Smooth muscle cell (in vitro differentiated cells): Measurements from ENCODE around the gene GTF3C1. TPM values are rescaled to one million over a fixed set of nuclear protein-coding genes. Genes with fewer than 3 reads are reported as not detected.

Experiments
- DNase-seq: peaks from one replicate; lab custom pipeline; 2025; ENCODE audit not compliant: unreplicated experiment; lab: John Stamatoyannopoulos, UW
- H2AFZ ChIP-seq: fragments of 200-600 bp; sonication (generic); 2 replicates; pipeline ENCODE4 v1.6.0; 2016; ENCODE audit warnings: antibody characterized with exemption, low read depth, mild to moderate bottlenecking
- H3F3A ChIP-seq: fragments of 200-600 bp; sonication (generic); 2 replicates; pipeline ENCODE4 v1.6.0; 2017; ENCODE audit warnings: antibody characterized with exemption, low read depth
- H3K27ac ChIP-seq: fragments of 200-600 bp; sonication (generic); 2 replicates; pipeline ENCODE4 v1.5.1; 2016; ENCODE audit warnings: low read depth, mild to moderate bottlenecking
- H3K27me3 ChIP-seq: fragments of 200-600 bp; sonication (generic); 2 replicates; pipeline ENCODE4 v1.6.1; 2016; ENCODE audit warnings: low read depth, mild to moderate bottlenecking
- H3K36me3 ChIP-seq: fragments of 200-600 bp; sonication (generic); 2 replicates; pipeline ENCODE4 v1.5.1; 2016; ENCODE audit warnings: low read depth
- H3K4me1 ChIP-seq: fragments of 200-600 bp; sonication (generic); 2 replicates; pipeline ENCODE4 v1.5.1; 2016; ENCODE audit warnings: low read depth
- H3K4me2 ChIP-seq: fragments of 200-600 bp; sonication (generic); 2 replicates; pipeline ENCODE4 v1.6.0; 2016; ENCODE audit warnings: mild to moderate bottlenecking
- H3K4me3 ChIP-seq: fragments of 200-600 bp; sonication (generic); 2 replicates; pipeline ENCODE4 v1.5.1; 2016; ENCODE audit warnings: mild to moderate bottlenecking
- H3K79me2 ChIP-seq: fragments of 200-600 bp; sonication (generic); 2 replicates; pipeline ENCODE4 v1.6.0; 2016; ENCODE audit warnings: low read depth, mild to moderate bottlenecking
- H3K9ac ChIP-seq: fragments of 200-600 bp; sonication (generic); 2 replicates; pipeline ENCODE4 v1.6.0; 2016; ENCODE audit warnings: low read depth
- H3K9me3 ChIP-seq: fragments of 200-600 bp; sonication (generic); replicated peaks from 2 replicates; pipeline ENCODE4 v1.5.1; 2016; ENCODE audit warnings: low read depth
- H4K20me1 ChIP-seq: fragments of 200-600 bp; sonication (generic); 2 replicates; pipeline ENCODE4 v1.6.0; 2016; ENCODE audit warnings: low read depth
- CTCF ChIP-seq: fragments of 200-600 bp; sonication (generic); IDR thresholded peaks from 2 replicates; pipeline ENCODE4 v1.5.1; 2017; ENCODE audit warnings: borderline replicate concordance, mild to moderate bottlenecking, antibody characterized with exemption; ENCODE audit not compliant: insufficient read depth, poor library complexity, severe bottlenecking
- WGBS: methylation state at CpG from one replicate; pipeline ENCODE4 v1.1.7; 2016; ENCODE audit warnings: low lambda C conversion rate; 5-methylcytosine and 5-hydroxymethylcytosine counted together
- polyA plus RNA-seq: library from polyadenylated mRNA; unstranded; fragments of >200 nt; fragmentation: Nextera tagmentation; extraction: Ambion mirVana; gene quantifications from 2 replicates; pipeline ENCODE4 v1.2.1, GENCODE V29; 2016
- total RNA-seq: library from RNA; depleted of rRNA; stranded (reverse); fragments of >200 nt; gene quantifications from 2 replicates; pipeline ENCODE4 v1.2.3, GENCODE V29; 2014

GTF3C1 gene
- total and polyA plus RNA-seq, 2 experiments from 2014 or later = 47.6 to 78.5 TPM

DNA sequence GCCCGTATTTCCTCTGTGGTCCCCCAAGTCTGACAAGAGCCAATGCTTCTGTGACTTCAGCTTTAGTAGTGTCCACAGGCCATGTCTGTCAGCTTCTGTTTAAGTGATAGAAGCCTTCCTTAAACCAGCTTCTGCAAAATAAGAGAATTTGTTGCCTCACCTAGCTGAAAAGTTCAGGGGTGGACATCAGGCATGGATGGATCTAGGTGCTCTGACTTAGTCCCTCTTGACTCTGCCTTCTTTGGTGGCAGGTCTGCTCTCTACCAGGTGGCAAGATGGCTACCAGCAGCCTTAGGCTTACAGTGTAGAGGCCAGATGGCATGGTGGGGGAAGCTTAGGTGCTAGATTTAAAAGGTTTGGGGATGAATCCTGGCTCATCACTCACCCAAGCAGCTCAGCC, 33.9 kb upstream of the GTF3C1 start:
- no peak overlapping the region for H3K9ac ChIP-seq
- 94% methylated on average over 1 of the region's 1 CpG for WGBS
- no peak for DNase-seq

DNA sequence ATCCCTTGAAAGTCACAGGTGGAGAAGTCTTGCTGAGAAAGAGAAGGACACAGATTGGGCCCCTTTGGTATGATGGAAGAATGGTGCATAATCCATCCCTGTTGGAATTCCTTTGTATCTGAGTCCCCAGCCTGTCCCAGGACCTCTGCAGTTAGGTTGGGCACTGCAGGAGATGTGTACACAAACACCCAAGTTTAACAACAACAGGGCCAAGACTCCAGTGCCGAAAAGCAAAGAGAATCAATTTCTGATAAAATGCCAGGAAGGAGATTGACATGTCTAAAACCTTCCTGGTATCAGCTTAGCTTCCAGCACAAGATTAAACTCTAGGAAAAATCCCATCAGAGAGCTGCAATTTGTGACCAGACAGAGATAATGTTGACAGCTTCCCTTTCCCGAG, 33.2 kb upstream of the GTF3C1 start:
- Histone ChIP-seq H3K9me3 (no peaks in the 10 kb centered on the region), H3K4me3 (no peak overlapping the region), H3K9ac (no peak overlapping the region), H3K4me2 (no peak overlapping the region), H4K20me1 (no peaks in the 10 kb centered on the region), H3F3A (no peaks in the 10 kb centered on the region), H3K36me3 (peaks cover 4% of the 10 kb centered on the region), H2AFZ (no peak overlapping the region), H3K4me1 (peaks cover 7% of the 10 kb centered on the region), H3K79me2 (no peaks in the 10 kb centered on the region), H3K27ac (no peak overlapping the region), H3K27me3 (no peaks in the 10 kb centered on the region)
- no peak for DNase-seq
- 20% methylated on average over 2 of the region's 2 CpGs for WGBS
- TF ChIP-seq CTCF = no peak

More for the DNA sequence above, 33.9 kb upstream of the GTF3C1 start:
- Histone ChIP-seq H3K27me3 (no peaks in the 10 kb centered on the region), H3K4me2 (no peak overlapping the region), H3K27ac (no peak overlapping the region), H3K79me2 (no peaks in the 10 kb centered on the region), H3K4me3 (no peak overlapping the region), H2AFZ (no peak overlapping the region), H3F3A (no peaks in the 10 kb centered on the region), H3K4me1 (peaks cover 7% of the 10 kb centered on the region), H4K20me1 (no peaks in the 10 kb centered on the region), H3K9me3 (no peaks in the 10 kb centered on the region), H3K36me3 (peaks cover 4% of the 10 kb centered on the region)
- TF ChIP-seq CTCF = no peak

DNA sequence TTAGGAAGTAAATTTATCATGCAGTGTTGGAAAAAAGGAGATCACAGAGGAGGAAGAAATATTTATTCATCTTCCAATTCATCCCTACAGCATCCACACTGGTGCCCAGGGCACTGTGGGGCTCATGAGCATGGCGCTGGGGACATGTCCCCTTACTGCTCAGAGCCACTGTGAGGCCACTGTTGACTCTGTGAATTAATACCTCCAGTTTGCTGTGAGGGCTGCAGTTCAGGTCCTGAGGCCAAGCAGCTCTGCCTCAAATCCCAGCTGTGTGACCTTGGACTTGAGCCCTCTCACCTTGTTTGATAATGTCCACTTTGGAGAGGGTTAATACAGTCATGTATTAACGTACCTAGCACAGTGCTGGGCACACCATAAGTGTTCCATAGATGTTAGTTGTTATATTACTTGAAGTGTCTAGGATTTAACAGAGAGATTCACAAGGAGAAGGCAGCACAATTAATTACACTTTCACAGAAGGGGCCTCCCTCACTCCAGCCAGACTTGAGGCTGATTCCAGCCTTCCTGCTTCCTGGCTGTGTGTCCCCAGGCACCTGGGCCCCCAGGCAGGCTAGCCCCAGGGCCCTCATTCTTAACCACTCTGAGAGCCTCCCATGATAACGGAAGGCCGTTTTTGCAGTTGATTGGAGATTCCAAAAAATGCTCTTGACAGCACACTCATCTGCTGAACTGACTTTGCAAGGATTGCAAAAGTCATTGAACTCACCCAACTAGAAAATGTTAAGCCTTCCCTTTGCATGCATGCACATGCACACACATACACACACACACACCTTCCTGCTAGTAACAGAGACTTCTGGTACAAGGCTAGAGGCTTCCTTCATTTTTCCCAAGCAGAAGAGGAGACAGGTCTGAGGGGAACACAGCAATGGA, 29.6 kb upstream of the GTF3C1 start:
- H3K4me3 ChIP-seq = no peak overlapping the region
- no peaks in the 10 kb centered on the region for H3K9me3 ChIP-seq
- no peaks in the 10 kb centered on the region for H3K79me2 ChIP-seq
- TF ChIP-seq CTCF = no peak
- H3F3A ChIP-seq = no peaks in the 10 kb centered on the region
- no peak for DNase-seq
- H4K20me1 ChIP-seq = no peaks in the 10 kb centered on the region
- H3K27me3 ChIP-seq = no peaks in the 10 kb centered on the region
- peaks cover 7% of the 10 kb centered on the region for H3K4me1 ChIP-seq
- peak overlapping the region; percentile 70 for H3K27ac ChIP-seq
- H3K4me2 ChIP-seq = peak overlapping the region; percentile 22
- peaks cover 4% of the 10 kb centered on the region for H3K36me3 ChIP-seq
- 69% methylated on average over 4 of the region's 4 CpGs for WGBS
- H3K9ac ChIP-seq = peak overlapping the region; percentile 15
- no peak overlapping the region for H2AFZ ChIP-seq
